GF-D8 (cell line): ENCODE data around the gene TUBB2A.
A peak's percentile ranks its signal among the peaks of the same experiment; 100 is the strongest.
"Not testable (repeated sequence)": the region's sequence is repeated elsewhere in the genome, so short reads cannot be mapped to it uniquely, and the experiment has no call there.

Experiments
- DNase-seq: peaks from one replicate; lab custom pipeline; 2025; lab: John Stamatoyannopoulos, UW

TUBB2A gene

GRCh38 chr6:3152689-3153088 is 4.7 kb downstream of the TUBB2A start:
- no peak for DNase-seq

- DNase-seq, result no peak
Observed at GRCh38 chr6:3151691-3152090, 5.7 kb downstream of the TUBB2A start.

- DNase-seq, result no peak
Observed at GRCh38 chr6:3147914-3148757, 9.2 kb downstream of the TUBB2A start.

- no peak for DNase-seq
Observed at GRCh38 chr6:3144571-3144970, 12.8 kb downstream of the TUBB2A start.

- no peak for DNase-seq
Observed at GRCh38 chr6:3143158-3143557, 14.2 kb downstream of the TUBB2A start.

- no peak for DNase-seq
Observed at GRCh38 chr6:3142536-3142935, 14.8 kb downstream of the TUBB2A start.

GRCh38 chr6:3140201-3140600 is 17.1 kb downstream of the TUBB2A start:
- no peak for DNase-seq

- peak; percentile 53 for DNase-seq
Observed at GRCh38 chr6:3139090-3139903, 18.0 kb downstream of the TUBB2A start.

GRCh38 chr6:3138341-3138740 is 19.0 kb downstream of the TUBB2A start:
- DNase-seq, result no peak

- not testable (repeated sequence) for DNase-seq
Observed at GRCh38 chr6:3137873-3138272, 19.5 kb downstream of the TUBB2A start.

- no peak for DNase-seq
Observed at GRCh38 chr6:3137057-3137777, 20.1 kb downstream of the TUBB2A start.

GRCh38 chr6:3136292-3137011 is 20.9 kb downstream of the TUBB2A start:
- DNase-seq, result no peak

GRCh38 chr6:3135668-3136291 is 21.6 kb downstream of the TUBB2A start:
- DNase-seq, result no peak

- DNase-seq, result no peak
Observed at GRCh38 chr6:3133515-3133914, 23.8 kb downstream of the TUBB2A start.

- no peak for DNase-seq
Observed at GRCh38 chr6:3131695-3132094, 25.6 kb downstream of the TUBB2A start.

- no peak for DNase-seq
Observed at GRCh38 chr6:3128356-3129108, 28.8 kb downstream of the TUBB2A start.

GRCh38 chr6:3125815-3126214 is 31.5 kb downstream of the TUBB2A start:
- DNase-seq, result no peak

- no peak for DNase-seq
Observed at GRCh38 chr6:3124667-3125066, 32.7 kb downstream of the TUBB2A start.

GRCh38 chr6:3122823-3123182 is 34.5 kb downstream of the TUBB2A start:
- no peak for DNase-seq

GRCh38 chr6:3120765-3121089 is 36.6 kb downstream of the TUBB2A start:
- no peak for DNase-seq
